ENCODE data around the gene RAN. TPM values are rescaled to one million over a fixed set of nuclear protein-coding genes. Genes with fewer than 3 reads are reported as not detected.
"Not testable (repeated sequence)": the region's sequence is repeated elsewhere in the genome, so short reads cannot be mapped to it uniquely, and the experiment has no call there.

The RAN gene
- total RNA-seq, 2 donors from 2014 or later = 1,100 to 1,397 TPM

DNA sequence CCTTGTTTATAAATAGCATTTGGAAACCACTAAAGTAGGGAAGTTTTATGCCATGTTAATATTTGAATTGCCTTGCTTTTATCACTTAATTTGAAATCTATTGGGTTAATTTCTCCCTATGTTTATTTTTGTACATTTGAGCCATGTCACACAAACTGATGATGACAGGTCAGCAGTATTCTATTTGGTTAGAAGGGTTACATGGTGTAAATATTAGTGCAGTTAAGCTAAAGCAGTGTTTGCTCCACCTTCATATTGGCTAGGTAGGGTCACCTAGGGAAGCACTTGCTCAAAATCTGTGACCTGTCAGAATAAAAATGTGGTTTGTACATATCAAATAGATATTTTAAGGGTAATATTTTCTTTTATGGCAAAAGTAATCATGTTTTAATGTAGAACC is 4.4 kb downstream of the RAN start:
- Mint-ChIP-seq H3K27me3 (ENCODE audit: low read depth) (no peaks in the 10 kb centered on the region), H3K9me3 (no peaks in the 10 kb centered on the region), H3K4me3 (no peak overlapping the region), H3K4me1 (ENCODE audit: low read depth) (peaks cover 75% of the 10 kb centered on the region), H3K36me3 (ENCODE audit: insufficient read depth in 2 of 2) (peaks cover 20 to 52% of the 10 kb centered on the region in 2 donors), H3K27ac (no peak overlapping the region)
- no peak for ATAC-seq (replicated peaks in 1 of 2)
- no peak for DNase-seq

DNA sequence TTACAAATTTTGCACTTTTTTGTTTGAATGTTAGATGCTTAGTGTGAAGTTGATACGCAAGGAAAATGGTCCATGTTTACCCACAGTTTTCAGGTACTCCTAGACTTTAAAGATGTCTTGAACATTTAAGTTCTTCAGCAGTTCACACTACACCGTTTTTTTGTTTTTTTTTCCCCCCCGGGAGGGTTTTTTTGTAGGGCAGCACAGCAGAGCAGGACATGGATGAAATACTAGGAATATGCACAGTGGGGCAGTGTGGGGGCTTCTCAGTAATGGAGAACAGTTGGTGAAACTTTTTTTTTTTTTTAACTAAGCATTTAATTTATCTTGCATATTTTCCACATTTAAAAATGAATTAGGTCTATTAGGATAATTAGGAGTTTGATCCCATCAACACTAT is 4.9 kb downstream of the RAN start:
- H3K27me3 Mint-ChIP-seq (ENCODE audit: low read depth) = no peaks in the 10 kb centered on the region
- peaks cover 75% of the 10 kb centered on the region for H3K4me1 Mint-ChIP-seq (ENCODE audit: low read depth)
- no peak overlapping the region for H3K4me3 Mint-ChIP-seq
- H3K27ac Mint-ChIP-seq = no peak overlapping the region
- DNase-seq = no peak
- H3K9me3 Mint-ChIP-seq = no peaks in the 10 kb centered on the region
- peaks cover 20 to 52% of the 10 kb centered on the region in 2 donors for H3K36me3 Mint-ChIP-seq (ENCODE audit: insufficient read depth in 2 of 2)
- ATAC-seq (replicated peaks in 1 of 2) = no peak

DNA sequence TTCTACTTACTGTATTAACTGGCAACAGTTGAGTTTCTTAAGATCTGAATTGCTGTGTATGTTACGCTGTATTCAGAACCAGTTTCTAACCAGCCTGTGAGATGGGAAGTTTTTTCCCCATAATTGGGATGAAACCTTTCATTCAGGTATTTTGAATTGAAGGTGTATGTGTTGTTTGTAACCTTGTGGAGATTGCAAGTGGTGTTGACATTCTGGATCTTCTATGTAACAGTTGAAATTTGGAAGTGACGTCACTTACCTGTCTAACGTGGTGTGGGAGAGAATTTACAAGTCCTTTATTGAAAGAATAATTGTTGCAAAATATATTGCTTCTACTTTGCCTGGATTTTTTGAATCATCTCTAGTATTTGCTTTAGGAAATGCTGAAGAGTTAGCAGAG is 5.5 kb downstream of the RAN start:
- ATAC-seq (replicated peaks in 1 of 2) = no peak
- DNase-seq = no peak
- H3K27ac Mint-ChIP-seq = no peak overlapping the region
- peaks cover 20 to 52% of the 10 kb centered on the region in 2 donors for H3K36me3 Mint-ChIP-seq (ENCODE audit: insufficient read depth in 2 of 2)
- no peak overlapping the region for H3K4me3 Mint-ChIP-seq
- H3K4me1 Mint-ChIP-seq (ENCODE audit: low read depth) = peaks cover 75% of the 10 kb centered on the region
- H3K9me3 Mint-ChIP-seq = no peaks in the 10 kb centered on the region
- no peaks in the 10 kb centered on the region for H3K27me3 Mint-ChIP-seq (ENCODE audit: low read depth)

DNA sequence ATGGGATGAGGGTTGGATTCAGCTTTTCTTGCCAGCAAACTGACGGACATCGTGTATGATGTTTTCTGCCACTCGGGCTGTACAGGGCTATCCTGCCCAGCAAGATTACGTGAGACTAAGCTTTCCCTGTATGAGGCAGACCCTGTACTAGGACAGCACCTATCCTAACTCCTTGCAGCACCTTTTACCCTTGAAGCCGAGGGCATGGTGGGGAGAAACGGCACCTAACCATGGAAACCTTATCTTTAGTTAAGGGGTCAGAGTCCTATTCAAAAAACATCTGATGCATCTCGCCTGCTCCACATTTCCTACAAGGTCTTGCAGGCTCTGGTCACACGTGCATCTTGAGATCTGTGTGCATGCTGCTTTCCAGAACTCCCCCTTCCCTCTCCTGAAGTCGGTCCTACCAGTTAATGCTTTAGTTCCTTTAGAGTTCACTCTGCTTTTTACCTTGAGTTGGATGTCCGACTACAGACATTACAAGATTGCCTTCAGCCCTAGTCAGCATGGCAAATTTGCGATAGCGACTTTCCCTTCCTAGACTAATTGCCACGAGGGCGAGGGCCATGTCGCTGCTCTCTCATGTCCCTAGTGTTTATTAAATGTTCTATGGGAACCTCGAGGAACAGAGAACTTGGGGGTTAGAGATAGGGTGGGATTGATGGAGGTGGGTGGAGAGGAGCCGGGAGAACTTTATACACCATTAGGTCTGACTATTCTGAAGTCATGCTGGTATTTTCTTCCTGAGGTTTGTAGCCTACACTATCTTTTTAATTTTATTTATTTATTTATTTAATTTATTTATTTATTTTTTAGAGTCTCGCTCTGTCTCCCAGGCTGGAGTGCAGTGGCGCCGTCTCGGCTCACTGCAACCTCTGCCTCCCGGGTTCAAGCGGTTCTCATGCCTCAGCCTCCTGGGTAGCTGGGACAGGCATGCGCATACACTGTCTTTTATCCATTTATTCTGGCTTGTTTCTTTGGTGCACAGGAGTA is 6.6 kb downstream of the RAN start:
- Mint-ChIP-seq H3K27me3 (ENCODE audit: low read depth) (no peaks in the 10 kb centered on the region), H3K36me3 (ENCODE audit: insufficient read depth in 2 of 2) (peaks cover 13 to 41% of the 10 kb centered on the region in 2 donors), H3K27ac (no peak overlapping the region), H3K4me1 (ENCODE audit: low read depth) (peaks cover 67% of the 10 kb centered on the region), H3K4me3 (peak overlapping the region in 1 of 2 donors; percentile 7), H3K9me3 (no peaks in the 10 kb centered on the region)
- ATAC-seq (replicated peaks in 1 of 2) = no peak
- no peak for DNase-seq

DNA sequence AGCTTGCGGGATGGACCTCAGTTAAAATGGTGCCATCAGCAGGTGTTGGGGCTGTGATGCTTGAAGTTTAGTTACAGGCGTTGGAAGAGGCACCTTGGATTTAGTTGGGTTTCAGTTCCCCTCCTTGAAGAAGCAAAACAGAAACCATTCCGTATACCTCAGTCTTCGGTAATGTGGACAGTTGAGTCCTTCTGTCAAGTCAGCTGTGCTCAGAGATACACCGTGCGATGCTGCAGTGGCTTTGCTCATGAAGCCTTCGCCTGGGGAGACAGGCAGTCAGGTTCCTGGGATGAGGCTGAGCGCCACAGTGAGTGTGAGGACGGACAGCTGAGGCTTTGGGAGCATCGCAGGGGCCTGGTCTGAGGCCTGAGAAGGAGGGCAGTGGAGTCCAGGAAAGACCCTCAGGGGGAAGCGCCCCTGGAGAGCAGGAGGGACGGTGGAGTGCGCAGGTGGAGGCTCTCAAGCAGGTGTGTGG is 7.4 kb downstream of the RAN start:
- ATAC-seq (replicated peaks in 1 of 2) (peak; percentile 7 to 10), DNase-seq (no peak)
- H3K4me1 Mint-ChIP-seq (ENCODE audit: low read depth) = peaks cover 60% of the 10 kb centered on the region
- peak overlapping the region; percentile 7 to 44 for H3K4me3 Mint-ChIP-seq
- no peak overlapping the region for H3K27ac Mint-ChIP-seq
- no peaks in the 10 kb centered on the region for H3K9me3 Mint-ChIP-seq
- H3K36me3 Mint-ChIP-seq (ENCODE audit: insufficient read depth in 2 of 2) = peaks cover 6 to 35% of the 10 kb centered on the region in 2 donors
- H3K27me3 Mint-ChIP-seq (ENCODE audit: low read depth) = no peaks in the 10 kb centered on the region

DNA sequence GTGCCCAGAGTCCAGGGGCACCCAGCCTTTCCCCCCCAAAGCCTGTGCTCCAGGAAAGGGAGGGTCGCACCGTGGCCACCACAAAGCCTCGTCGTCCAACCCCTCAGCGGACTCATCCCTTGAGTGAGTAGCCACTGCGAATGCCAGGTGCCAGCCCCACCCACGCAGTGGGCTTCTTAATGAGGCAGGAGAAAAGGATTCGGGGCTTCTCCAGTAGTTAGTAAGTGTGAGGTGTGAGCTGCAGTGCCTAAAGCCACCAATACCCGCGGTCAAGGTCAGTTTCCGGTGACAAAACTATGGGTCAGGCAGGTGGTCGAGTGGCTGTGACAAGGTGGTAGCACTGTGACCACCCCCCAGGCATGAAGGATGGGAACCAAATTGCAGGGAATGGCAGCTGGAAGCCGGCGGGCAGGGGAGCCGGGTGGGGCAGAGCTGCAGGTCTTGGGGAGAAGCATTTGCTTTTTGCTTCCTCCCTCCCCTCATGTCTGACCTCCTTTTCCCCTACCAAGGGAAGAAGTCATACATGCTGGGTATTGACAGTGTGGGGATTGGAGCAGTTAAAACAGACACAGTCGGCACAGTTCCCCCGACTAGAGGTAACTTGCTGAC is 8.0 kb downstream of the RAN start:
- H3K4me3 Mint-ChIP-seq = peak overlapping the region; percentile 15 to 69
- ATAC-seq (replicated peaks in 1 of 2) (peak; percentile 9 to 28), DNase-seq (peak in 1 of 2 donors; percentile 10)
- H3K27ac Mint-ChIP-seq = no peak overlapping the region
- peaks cover 3 to 29% of the 10 kb centered on the region in 2 donors for H3K36me3 Mint-ChIP-seq (ENCODE audit: insufficient read depth in 2 of 2)
- H3K9me3 Mint-ChIP-seq = no peaks in the 10 kb centered on the region
- no peaks in the 10 kb centered on the region for H3K27me3 Mint-ChIP-seq (ENCODE audit: low read depth)
- H3K4me1 Mint-ChIP-seq (ENCODE audit: low read depth) = peaks cover 53% of the 10 kb centered on the region

DNA sequence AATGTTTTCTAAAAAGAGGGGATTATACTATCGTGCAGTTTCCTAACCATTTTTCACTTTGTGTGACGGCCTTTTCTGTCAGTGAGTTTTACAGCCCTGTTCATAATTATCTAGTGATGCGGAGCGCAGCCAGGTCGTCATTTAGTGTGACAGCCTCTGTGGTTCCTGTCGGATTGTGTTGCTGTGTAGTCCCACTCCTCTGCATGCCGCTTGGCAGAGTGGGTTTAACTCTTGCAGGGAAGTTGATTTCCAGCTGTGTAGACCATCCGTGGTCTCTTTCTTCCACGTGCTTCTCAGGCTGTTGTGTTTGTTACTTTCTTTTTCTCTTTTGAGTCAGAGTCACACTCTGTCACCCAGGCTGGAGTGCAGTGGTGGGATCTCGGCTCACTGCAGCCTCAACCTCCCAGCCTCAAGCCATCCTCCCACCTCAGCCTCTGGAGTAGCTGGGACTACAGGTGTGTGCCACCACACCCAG is 8.6 kb downstream of the RAN start:
- H3K9me3 Mint-ChIP-seq = no peaks in the 10 kb centered on the region
- peaks cover 48% of the 10 kb centered on the region for H3K4me1 Mint-ChIP-seq (ENCODE audit: low read depth)
- no peak overlapping the region for H3K27ac Mint-ChIP-seq
- peak; percentile 72 to 78 for ATAC-seq (replicated peaks in 1 of 2)
- peak overlapping the region; percentile 15 to 69 for H3K4me3 Mint-ChIP-seq
- DNase-seq = peak in 1 of 2 donors; percentile 22
- H3K36me3 Mint-ChIP-seq (ENCODE audit: insufficient read depth in 2 of 2) = peaks cover 3 to 23% of the 10 kb centered on the region in 2 donors
- H3K27me3 Mint-ChIP-seq (ENCODE audit: low read depth) = no peaks in the 10 kb centered on the region

DNA sequence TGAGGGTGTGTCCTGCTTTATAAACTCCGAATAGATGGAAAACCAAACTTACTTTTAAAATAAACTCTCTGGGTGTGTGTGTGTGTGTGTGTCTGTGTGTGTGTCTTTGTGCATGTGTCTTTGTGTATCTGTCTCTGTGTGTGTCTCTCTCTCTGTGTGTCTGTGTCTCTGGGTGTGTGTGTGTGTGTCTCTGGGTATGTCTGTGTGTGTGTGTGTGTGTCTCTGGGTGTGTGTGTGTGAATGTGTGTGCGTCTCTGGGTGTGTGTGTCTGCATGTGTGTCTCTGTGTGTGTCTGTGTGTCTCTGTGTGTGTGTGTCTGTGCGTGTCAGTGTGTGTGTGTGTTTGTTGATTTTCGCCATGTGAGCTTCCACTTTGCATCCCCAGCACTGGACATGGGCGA is 9.2 kb downstream of the RAN start:
- ATAC-seq (replicated peaks in 1 of 2) = peak; percentile 4 to 6
- no peaks in the 10 kb centered on the region for H3K9me3 Mint-ChIP-seq
- no peak overlapping the region for H3K27ac Mint-ChIP-seq

DNA sequence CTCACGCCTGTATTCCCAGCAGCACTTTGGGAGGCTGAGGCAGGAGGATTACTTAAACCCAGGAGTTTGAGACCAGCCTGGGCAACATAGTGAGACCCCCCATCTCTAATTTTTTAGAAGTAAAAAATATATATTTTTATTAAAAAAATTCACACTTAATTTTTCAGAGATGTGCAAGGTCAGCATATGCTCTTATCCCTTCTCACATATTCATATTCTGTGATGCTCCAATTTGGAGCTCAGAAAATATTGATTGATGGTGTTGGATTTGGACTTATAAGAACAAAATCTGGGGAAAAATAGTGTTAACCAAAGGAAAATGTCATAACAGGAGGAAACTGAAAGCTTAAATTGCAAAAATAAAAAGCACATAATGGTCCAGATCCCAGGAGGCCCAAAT is 9.7 kb downstream of the RAN start:
- Mint-ChIP-seq H3K9me3 (no peaks in the 10 kb centered on the region), H3K36me3 (ENCODE audit: insufficient read depth in 2 of 2) (peaks cover 0 to 13% of the 10 kb centered on the region in 2 donors), H3K4me1 (ENCODE audit: low read depth) (peaks cover 38% of the 10 kb centered on the region), H3K4me3 (no peak overlapping the region), H3K27me3 (ENCODE audit: low read depth) (no peaks in the 10 kb centered on the region), H3K27ac (no peak overlapping the region)
- ATAC-seq (replicated peaks in 1 of 2) = no peak
- DNase-seq = no peak

More for the DNA sequence above, 9.2 kb downstream of the RAN start:
- Mint-ChIP-seq H3K27me3 (ENCODE audit: low read depth) (no peaks in the 10 kb centered on the region), H3K4me1 (ENCODE audit: low read depth) (peaks cover 42% of the 10 kb centered on the region), H3K4me3 (no peak overlapping the region), H3K36me3 (ENCODE audit: insufficient read depth in 2 of 2) (peaks cover 0 to 17% of the 10 kb centered on the region in 2 donors)
- DNase-seq = no peak

DNA sequence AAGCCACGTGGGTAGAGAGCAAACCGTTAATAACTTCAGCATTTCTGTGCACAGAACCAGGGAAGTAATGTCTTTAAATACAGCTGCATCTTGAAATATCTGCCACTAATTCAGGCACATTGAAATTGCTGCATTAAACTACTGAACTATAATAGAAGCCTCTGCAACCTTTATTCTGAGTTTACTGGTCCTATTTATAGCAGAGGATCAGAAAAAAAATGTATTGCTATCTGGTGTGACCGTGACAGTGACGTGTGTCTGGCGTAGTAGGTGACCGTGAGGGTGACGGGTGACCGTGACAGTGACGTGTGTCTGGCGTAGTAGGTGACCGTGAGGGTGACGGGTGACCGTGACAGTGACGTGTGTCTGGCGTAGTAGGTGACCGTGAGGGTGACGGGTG is 15.3 kb downstream of the RAN start:
- ATAC-seq (replicated peaks in 1 of 2); H3K36me3 Mint-ChIP-seq (ENCODE audit: insufficient read depth in 2 of 2); H3K4me3 Mint-ChIP-seq; DNase-seq; H3K27ac Mint-ChIP-seq; H3K9me3 Mint-ChIP-seq; H3K27me3 Mint-ChIP-seq (ENCODE audit: low read depth); H3K4me1 Mint-ChIP-seq (ENCODE audit: low read depth): not testable (repeated sequence)

DNA sequence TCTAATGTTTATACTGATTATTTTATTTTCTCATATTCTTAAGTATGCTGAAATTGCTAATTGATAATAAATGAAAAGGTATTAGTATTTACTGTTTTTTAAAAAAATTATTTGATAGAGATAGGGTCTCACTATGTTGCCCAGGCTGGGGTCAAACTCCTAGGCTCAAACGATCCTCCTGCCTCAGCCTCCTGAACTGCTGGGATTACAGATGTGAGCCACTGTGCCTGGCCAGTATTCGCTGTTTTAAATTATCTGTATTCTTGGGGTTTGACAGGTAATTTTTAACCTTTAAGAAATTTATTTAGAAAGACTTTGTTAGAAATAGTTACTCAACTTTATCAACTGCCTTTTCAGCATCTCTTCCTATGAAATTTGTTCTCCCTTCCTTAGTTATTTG is 32.2 kb downstream of the RAN start:
- H3K27ac Mint-ChIP-seq = no peak overlapping the region
- peaks cover 0 to 3% of the 10 kb centered on the region in 2 donors for H3K36me3 Mint-ChIP-seq (ENCODE audit: insufficient read depth in 2 of 2)
- no peaks in the 10 kb centered on the region for H3K4me1 Mint-ChIP-seq (ENCODE audit: low read depth)
- no peak overlapping the region for H3K4me3 Mint-ChIP-seq
- DNase-seq (no peak), ATAC-seq (replicated peaks in 1 of 2) (no peak)
- H3K9me3 Mint-ChIP-seq = peaks cover 0 to 3% of the 10 kb centered on the region in 2 donors
- peaks cover 6% of the 10 kb centered on the region for H3K27me3 Mint-ChIP-seq (ENCODE audit: low read depth)

DNA sequence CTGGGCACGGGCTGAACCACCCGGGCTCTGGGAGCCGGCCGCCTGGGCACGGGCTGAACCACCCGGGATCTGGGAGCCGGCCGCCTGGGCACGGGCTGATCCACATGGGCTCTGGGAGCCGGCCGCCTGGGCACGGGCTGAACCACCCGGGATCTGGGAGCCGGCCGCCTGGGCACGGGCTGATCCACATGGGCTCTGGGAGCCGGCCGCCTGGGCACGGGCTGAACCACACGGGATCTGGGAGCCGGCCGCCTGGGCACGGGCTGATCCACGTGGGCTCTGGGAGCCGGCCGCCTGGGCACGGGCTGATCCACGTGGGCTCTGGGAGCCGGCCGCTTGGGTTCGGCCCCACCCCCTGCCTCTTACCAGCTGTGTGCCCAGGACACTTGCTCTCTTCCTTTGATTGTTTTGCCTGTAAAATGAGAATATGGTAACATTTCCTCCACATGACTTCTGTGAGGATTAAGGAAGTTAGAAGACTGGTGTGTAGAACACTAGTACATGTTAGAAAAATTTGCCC is 33.1 kb downstream of the RAN start:
- H3K27ac Mint-ChIP-seq; H3K27me3 Mint-ChIP-seq (ENCODE audit: low read depth): not testable (repeated sequence)

DNA sequence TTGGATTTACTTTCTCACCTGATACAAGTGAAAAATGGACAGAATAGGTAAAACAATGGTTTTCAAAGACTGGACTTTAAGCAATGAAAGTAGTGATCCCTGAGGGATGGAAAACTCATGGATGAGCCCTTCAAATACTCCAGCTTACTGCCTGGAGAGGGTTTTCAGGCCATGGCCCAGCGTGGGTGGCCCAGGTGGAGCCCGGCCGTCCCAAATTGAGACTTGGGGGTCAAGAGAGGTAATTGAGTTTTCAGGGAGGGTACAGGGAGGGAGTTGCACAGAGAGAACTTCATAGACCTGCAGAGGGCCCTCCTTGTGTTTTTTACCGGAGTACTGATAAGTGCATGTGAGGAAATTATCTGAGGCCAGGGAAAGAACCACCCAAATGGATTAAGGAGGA is 37.2 kb downstream of the RAN start:
- H3K4me1 Mint-ChIP-seq (ENCODE audit: low read depth) = no peaks in the 10 kb centered on the region
- H3K9me3 Mint-ChIP-seq = peaks cover 8% of the 10 kb centered on the region in 2 donors
- peaks cover 9 to 10% of the 10 kb centered on the region in 2 donors for H3K36me3 Mint-ChIP-seq (ENCODE audit: insufficient read depth in 2 of 2)
- ATAC-seq (replicated peaks in 1 of 2) = no peak
- no peak overlapping the region for H3K27ac Mint-ChIP-seq
- H3K27me3 Mint-ChIP-seq (ENCODE audit: low read depth) = peaks cover 6% of the 10 kb centered on the region
- no peak overlapping the region for H3K4me3 Mint-ChIP-seq
- DNase-seq = no peak

More for the DNA sequence above, 33.1 kb downstream of the RAN start:
- not testable (repeated sequence) for H3K4me1 Mint-ChIP-seq (ENCODE audit: low read depth); H3K4me3 Mint-ChIP-seq; ATAC-seq (replicated peaks in 1 of 2); H3K36me3 Mint-ChIP-seq (ENCODE audit: insufficient read depth in 2 of 2); DNase-seq; H3K9me3 Mint-ChIP-seq
